ENCODE measurements around the gene KLHDC1.
"Not testable (repeated sequence)": the region's sequence is repeated elsewhere in the genome, so short reads cannot be mapped to it uniquely, and the experiment has no call there.

KLHDC1 gene

GRCh38 chr14:49721733-49722435 lies 29.0 kb downstream of the KLHDC1 start:
- in situ Hi-C loops (cut with MboI; ENCODE audit: low sequenced_read_pairs) = not testable (repeated sequence)

GRCh38 chr14:49727171-49727570 lies 34.3 kb downstream of the KLHDC1 start:
- in situ Hi-C loops (cut with MboI; ENCODE audit: low sequenced_read_pairs) = no loop called here

- in situ Hi-C loops (cut with MboI; ENCODE audit: low sequenced_read_pairs) = no loop called here
These were observed 40.0 kb downstream of the KLHDC1 start for GRCh38 chr14:49732896-49733295.

GRCh38 chr14:49733836-49734235 lies 40.9 kb downstream of the KLHDC1 start:
- in situ Hi-C loops (cut with MboI; ENCODE audit: low sequenced_read_pairs) = no loop called here

GRCh38 chr14:49735669-49736068 lies 42.7 kb downstream of the KLHDC1 start:
- in situ Hi-C loops (cut with MboI; ENCODE audit: low sequenced_read_pairs) = not testable (repeated sequence)

GRCh38 chr14:49745191-49745590 lies 52.3 kb downstream of the KLHDC1 start:
- in situ Hi-C loops (cut with MboI; ENCODE audit: low sequenced_read_pairs) = no loop called here

GRCh38 chr14:49746476-49746875 lies 53.6 kb downstream of the KLHDC1 start:
- in situ Hi-C loops (cut with MboI; ENCODE audit: low sequenced_read_pairs) = not testable (repeated sequence)

- in situ Hi-C loops (cut with MboI; ENCODE audit: low sequenced_read_pairs) = no loop called here
These were observed 61.7 kb downstream of the KLHDC1 start for GRCh38 chr14:49754570-49755097.

- in situ Hi-C loops (cut with MboI; ENCODE audit: low sequenced_read_pairs) = no loop called here
These were observed 62.5 kb downstream of the KLHDC1 start for GRCh38 chr14:49755378-49755777.

- in situ Hi-C loops (cut with MboI; ENCODE audit: low sequenced_read_pairs) = no loop called here
These were observed 69.1 kb downstream of the KLHDC1 start for GRCh38 chr14:49761839-49762551.

- in situ Hi-C loops (cut with MboI; ENCODE audit: low sequenced_read_pairs) = no loop called here
These were observed 73.9 kb downstream of the KLHDC1 start for GRCh38 chr14:49766839-49767238.

- in situ Hi-C loops (cut with MboI; ENCODE audit: low sequenced_read_pairs) = no loop called here
These were observed 74.3 kb downstream of the KLHDC1 start for GRCh38 chr14:49767270-49767570.

GRCh38 chr14:49767571-49768300 lies 74.8 kb downstream of the KLHDC1 start, which contains the start of gene KLHDC2:
Gene KLHDC2, plus strand, starts transcription at chr14:49768153. Its CDS starts 316 bp downstream, at chr14:49768469.
- in situ Hi-C loops (cut with MboI; ENCODE audit: low sequenced_read_pairs) = no loop called here

GRCh38 chr14:49768301-49769121 lies 75.6 kb downstream of the KLHDC1 start:
- in situ Hi-C loops (cut with MboI; ENCODE audit: low sequenced_read_pairs) = no loop called here

GRCh38 chr14:49769171-49769570 lies 76.3 kb downstream of the KLHDC1 start:
- in situ Hi-C loops (cut with MboI; ENCODE audit: low sequenced_read_pairs) = no loop called here

GRCh38 chr14:49769581-49770211 lies 76.8 kb downstream of the KLHDC1 start:
- in situ Hi-C loops (cut with MboI; ENCODE audit: low sequenced_read_pairs) = no loop called here

GRCh38 chr14:49770212-49770817 lies 77.4 kb downstream of the KLHDC1 start:
- in situ Hi-C loops (cut with MboI; ENCODE audit: low sequenced_read_pairs) = no loop called here

GRCh38 chr14:49771691-49772090 lies 78.8 kb downstream of the KLHDC1 start:
- in situ Hi-C loops (cut with MboI; ENCODE audit: low sequenced_read_pairs) = not testable (repeated sequence)

- in situ Hi-C loops (cut with MboI; ENCODE audit: low sequenced_read_pairs) = no loop called here
These were observed 81.2 kb downstream of the KLHDC1 start for GRCh38 chr14:49774106-49774505.

GRCh38 chr14:49778421-49778820 lies 85.5 kb downstream of the KLHDC1 start:
- in situ Hi-C loops (cut with MboI; ENCODE audit: low sequenced_read_pairs) = no loop called here
